Measurements from ENCODE around the gene SLC25A23.
"Not testable (repeated sequence)": the region's sequence is repeated elsewhere in the genome, so short reads cannot be mapped to it uniquely, and the experiment has no call there.

The SLC25A23 gene

DNA sequence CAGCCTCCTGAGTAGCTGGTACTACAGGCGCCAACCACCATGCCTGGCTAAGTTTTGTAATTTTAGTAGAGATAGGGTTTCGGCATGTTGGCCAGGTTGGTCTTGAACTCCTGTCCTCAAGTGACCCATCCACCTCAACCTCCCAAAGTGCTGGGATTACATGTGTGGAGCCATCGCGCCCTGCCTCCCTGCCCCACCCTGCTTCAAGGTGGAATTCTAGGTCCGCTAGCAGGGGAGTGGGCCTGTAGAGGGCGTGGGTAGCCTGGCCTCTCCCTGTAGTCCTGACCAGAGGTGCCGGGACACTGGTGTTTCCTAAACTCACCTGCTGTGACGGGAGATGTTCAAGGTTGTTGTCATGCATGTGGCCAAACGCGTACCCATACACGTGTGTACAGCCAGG, 26.4 kb downstream of the SLC25A23 start:
- no peak overlapping the region for H3K27ac ChIP-seq (ENCODE audit: low read depth, low read length)
- H3K27me3 ChIP-seq (ENCODE audit: control insufficient read depth, insufficient read depth, low read length): peaks cover 4% of the 10 kb centered on the region
- no peaks in the 10 kb centered on the region for H3K9me3 ChIP-seq (ENCODE audit: control insufficient read depth, insufficient read depth, low read length)
- no peaks in the 10 kb centered on the region for H3K36me3 ChIP-seq (ENCODE audit: control insufficient read depth, insufficient read depth, low read length)
- no peak overlapping the region for H3K9ac ChIP-seq (ENCODE audit: low read depth, low read length)
- no peaks in the 10 kb centered on the region for H3K4me1 ChIP-seq (ENCODE audit: control insufficient read depth, insufficient read depth, low read length)
- H3K4me3 ChIP-seq (ENCODE audit: low read depth, low read length): no peak overlapping the region

DNA sequence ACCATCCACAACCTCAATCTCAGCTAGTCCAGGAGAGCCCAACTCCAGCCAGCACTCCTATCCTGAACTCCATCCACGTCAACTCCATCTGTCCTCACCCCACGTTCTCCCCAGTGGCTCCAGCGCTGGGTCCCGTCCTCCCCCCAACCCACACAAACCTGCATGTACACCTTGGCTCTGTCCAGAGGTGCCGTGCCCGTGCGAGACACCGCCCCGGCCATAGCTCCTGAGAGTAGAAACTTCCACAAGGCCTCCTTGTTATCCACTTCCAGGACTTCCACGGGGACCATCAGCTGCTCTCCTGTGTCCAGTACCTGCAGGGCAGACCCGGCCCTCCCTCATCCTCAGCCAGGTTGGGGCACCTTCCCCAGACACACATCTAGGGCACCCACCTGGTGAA, 27.7 kb downstream of the SLC25A23 start:
- peaks cover 4% of the 10 kb centered on the region for H3K27me3 ChIP-seq (ENCODE audit: control insufficient read depth, insufficient read depth, low read length)
- no peaks in the 10 kb centered on the region for H3K9me3 ChIP-seq (ENCODE audit: control insufficient read depth, insufficient read depth, low read length)

DNA sequence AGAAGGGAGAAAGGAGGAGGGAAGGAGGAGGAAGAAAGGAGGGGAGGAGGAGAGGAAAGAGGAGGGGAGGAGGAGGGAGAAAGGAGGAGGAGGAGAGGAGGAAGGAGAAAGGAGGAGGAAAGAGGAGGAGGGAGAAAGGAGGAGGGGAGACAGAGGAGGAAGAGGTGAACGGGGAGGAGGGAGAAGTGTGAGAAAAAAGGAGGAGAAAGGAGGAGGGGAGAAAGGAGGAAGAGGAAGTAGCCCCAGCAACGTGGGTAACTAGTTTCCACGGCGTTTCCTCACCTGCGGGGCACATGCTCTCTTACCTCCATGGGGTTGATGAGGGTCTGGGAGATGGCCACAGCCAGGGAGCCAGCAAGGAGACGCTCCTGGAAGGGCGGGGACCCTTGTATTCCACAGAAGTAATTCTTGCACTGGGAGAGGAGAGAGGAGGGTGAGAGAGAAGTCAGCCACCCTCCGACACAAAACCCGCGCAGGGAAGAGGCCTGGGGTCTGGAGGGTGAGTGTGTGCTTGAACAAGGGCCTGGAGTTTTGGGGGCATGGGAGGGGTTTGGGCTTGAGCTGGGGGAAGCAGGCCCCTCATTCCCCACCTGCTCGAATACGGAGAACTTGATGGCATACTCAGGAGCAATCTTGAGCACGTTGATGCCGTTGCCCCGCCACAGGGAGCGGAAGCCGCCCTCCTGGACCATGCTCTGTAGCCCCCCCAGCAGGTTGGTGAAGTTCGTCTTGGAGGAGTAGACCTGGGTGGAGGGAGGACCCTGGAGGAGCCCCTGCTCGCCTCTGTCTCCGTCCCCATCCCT, 30.0 kb downstream of the SLC25A23 start:
- Histone ChIP-seq H3K4me3 (ENCODE audit: low read depth, low read length) (no peak overlapping the region), H3K36me3 (ENCODE audit: control insufficient read depth, insufficient read depth, low read length) (no peaks in the 10 kb centered on the region), H3K4me1 (ENCODE audit: control insufficient read depth, insufficient read depth, low read length) (no peaks in the 10 kb centered on the region)

More for the DNA sequence above, 27.7 kb downstream of the SLC25A23 start:
- no peak overlapping the region for H3K4me3 ChIP-seq (ENCODE audit: low read depth, low read length)
- no peaks in the 10 kb centered on the region for H3K36me3 ChIP-seq (ENCODE audit: control insufficient read depth, insufficient read depth, low read length)
- H3K9ac ChIP-seq (ENCODE audit: low read depth, low read length): no peak overlapping the region
- H3K27ac ChIP-seq (ENCODE audit: low read depth, low read length): no peak overlapping the region
- H3K4me1 ChIP-seq (ENCODE audit: control insufficient read depth, insufficient read depth, low read length): no peaks in the 10 kb centered on the region

DNA sequence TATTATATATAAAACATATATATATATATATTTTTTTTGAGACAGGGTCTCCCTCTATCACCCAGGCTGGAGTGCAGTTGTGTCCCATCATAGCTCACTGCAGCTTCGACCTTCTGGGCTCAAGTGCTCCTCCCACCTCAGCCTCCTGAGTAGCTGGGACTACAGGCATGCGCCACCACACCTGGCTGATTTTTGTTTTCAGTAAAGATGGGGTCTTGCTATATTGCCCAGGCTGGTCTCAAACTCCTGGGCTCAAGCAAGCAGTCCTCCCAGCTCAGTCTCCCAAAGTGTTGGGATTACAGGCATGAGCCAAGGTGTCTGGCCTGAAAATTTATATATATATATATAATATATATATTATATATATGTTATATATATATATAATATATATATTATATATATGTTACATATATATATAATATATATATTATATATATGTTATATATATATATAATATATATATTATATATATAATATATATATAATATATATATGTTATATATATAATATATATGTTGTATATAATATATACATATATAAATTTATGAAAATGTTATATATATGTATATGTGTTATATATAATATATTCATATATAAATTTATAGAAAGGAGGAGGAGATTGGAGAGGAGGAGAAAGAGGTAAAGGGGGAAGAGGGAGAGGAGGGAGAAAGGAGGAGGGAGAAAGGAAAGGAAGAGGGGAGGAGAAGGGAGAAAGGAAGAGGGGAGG, 30.7 kb downstream of the SLC25A23 start:
- H3K27me3 ChIP-seq (ENCODE audit: control insufficient read depth, insufficient read depth, low read length): not testable (repeated sequence)

More for the DNA sequence above, 30.0 kb downstream of the SLC25A23 start:
- Histone ChIP-seq H3K9me3 (ENCODE audit: control insufficient read depth, insufficient read depth, low read length) (peaks cover 4% of the 10 kb centered on the region; the same call in 1 of the 2 replicates), H3K27me3 (ENCODE audit: control insufficient read depth, insufficient read depth, low read length) (peaks cover 4% of the 10 kb centered on the region), H3K27ac (ENCODE audit: low read depth, low read length) (no peak overlapping the region), H3K9ac (ENCODE audit: low read depth, low read length) (no peak overlapping the region)

DNA sequence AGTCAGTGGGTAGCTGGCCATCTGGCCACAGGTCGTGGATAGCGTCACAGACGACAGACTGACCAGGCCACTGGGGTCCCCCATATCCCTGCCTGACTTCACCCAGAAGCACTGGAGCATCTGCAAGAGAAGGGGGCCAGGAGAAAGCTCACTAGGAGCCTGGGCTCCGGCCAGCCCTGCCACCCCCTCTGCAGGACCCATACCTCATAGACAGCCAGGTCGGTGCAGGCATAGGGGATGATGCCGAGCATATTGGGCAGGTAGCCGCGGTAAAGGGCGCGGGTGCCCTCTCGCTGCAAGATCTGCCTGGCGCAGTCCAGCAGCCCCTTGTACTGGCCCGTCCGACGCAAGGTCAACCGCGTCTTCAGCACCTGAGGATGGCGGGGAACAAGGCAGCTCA, 32.5 kb downstream of the SLC25A23 start:
- H3K4me3 ChIP-seq (ENCODE audit: low read depth, low read length): no peak overlapping the region
- H3K36me3 ChIP-seq (ENCODE audit: control insufficient read depth, insufficient read depth, low read length): peaks cover 8% of the 10 kb centered on the region
- no peak overlapping the region for H3K27ac ChIP-seq (ENCODE audit: low read depth, low read length)
- peaks cover 4% of the 10 kb centered on the region for H3K27me3 ChIP-seq (ENCODE audit: control insufficient read depth, insufficient read depth, low read length)
- H3K9ac ChIP-seq (ENCODE audit: low read depth, low read length): no peak overlapping the region
- peaks cover 4% of the 10 kb centered on the region; the same call in 1 of the 2 replicates for H3K9me3 ChIP-seq (ENCODE audit: control insufficient read depth, insufficient read depth, low read length)
- no peaks in the 10 kb centered on the region for H3K4me1 ChIP-seq (ENCODE audit: control insufficient read depth, insufficient read depth, low read length)

More for the DNA sequence above, 30.7 kb downstream of the SLC25A23 start:
- H3K36me3 ChIP-seq (ENCODE audit: control insufficient read depth, insufficient read depth, low read length); H3K27ac ChIP-seq (ENCODE audit: low read depth, low read length); H3K4me3 ChIP-seq (ENCODE audit: low read depth, low read length); H3K9me3 ChIP-seq (ENCODE audit: control insufficient read depth, insufficient read depth, low read length); H3K9ac ChIP-seq (ENCODE audit: low read depth, low read length); H3K4me1 ChIP-seq (ENCODE audit: control insufficient read depth, insufficient read depth, low read length): not testable (repeated sequence)

DNA sequence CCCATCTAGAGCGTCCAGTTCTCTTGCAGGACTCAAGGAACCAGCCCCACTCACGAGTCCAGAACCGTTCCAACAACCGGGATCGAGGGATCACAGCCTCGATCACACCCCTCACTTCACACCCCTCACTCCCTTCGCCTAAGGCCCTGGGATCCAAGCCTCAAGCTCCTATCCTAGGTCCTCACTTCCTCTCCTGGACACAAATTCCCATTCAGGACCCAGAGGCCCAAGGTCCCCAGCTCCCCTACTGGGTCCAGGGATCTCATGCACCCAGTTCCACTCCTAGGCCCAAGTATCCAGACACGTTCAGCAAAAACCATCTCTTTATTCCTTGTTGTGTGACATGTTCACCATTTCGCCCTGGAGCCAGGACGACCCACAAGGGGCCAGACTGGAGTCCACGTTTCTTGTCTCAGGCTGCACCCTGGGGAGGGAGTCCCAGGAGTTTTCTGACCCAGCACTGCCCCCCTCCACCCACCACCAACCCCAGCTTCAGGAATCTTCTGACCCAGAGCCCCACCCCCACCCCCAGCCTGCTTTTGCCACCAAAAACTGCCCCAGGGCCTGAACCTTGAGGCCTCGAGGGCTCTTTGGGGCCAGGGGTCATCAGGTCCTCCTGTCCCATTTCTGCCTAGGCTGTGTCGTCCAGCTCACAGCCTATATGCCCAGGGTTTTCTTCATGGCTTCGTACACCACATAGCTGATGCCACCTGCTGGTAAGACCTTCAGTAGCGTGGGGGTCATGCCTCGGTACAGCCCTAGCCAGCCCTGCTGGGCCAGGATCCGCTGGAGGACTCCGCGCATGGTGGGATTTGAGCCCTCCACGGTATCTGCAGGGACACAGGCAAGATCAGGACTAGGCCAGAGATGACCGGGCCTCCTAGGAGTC, 33.6 kb downstream of the SLC25A23 start:
- Histone ChIP-seq H3K9me3 (ENCODE audit: control insufficient read depth, insufficient read depth, low read length) (peaks cover 4% of the 10 kb centered on the region; the same call in 1 of the 2 replicates), H3K27ac (ENCODE audit: low read depth, low read length) (no peak overlapping the region), H3K4me1 (ENCODE audit: control insufficient read depth, insufficient read depth, low read length) (no peaks in the 10 kb centered on the region), H3K4me3 (ENCODE audit: low read depth, low read length) (0 out of 2 replicates have a peak overlapping the region, but pooled peaks have one; percentile 4), H3K36me3 (ENCODE audit: control insufficient read depth, insufficient read depth, low read length) (peaks cover 19% of the 10 kb centered on the region), H3K9ac (ENCODE audit: low read depth, low read length) (no peak overlapping the region), H3K27me3 (ENCODE audit: control insufficient read depth, insufficient read depth, low read length) (peaks cover 4% of the 10 kb centered on the region)

DNA sequence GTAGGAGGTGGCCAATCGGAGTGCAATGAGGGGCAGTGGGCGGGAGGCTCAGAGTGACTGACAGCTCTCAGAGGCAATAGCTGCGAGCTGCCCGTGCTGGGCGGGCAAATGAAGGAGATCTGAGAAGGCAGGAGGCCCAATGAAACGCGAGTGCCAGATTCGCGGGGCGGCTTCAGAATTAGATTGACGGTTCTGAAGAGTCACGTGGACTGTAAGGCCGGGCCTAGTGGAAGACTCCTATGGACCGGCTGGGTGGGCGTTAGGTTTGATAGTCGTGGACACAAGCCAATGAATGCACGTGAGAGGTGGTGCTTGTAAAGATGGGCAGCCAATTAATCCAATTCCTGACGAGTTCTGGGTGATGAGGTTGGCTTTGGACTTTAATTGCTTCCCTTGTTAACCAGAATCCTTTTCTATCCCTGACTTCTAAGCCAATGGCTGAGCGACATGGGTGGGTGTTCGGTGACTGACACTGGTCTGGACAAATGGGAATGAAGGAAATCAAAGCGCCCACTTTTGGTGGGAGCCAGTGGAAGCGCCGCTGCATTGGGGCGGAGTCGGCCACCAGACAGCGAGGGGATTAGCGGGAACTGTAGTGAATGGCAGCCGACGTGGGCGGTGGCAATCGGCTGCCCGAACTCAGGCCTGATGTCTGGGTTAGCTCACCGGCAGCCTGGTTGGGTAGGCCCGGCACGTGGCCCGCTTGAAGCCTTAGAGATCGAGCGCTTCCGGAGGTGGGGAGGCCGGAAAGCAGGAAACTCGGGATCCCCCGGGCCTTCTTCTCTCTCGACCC, 34.5 kb downstream of the SLC25A23 start:
- H3K4me1 ChIP-seq (ENCODE audit: control insufficient read depth, insufficient read depth, low read length): no peaks in the 10 kb centered on the region
- 0 out of 2 replicates have a peak overlapping the region, but pooled peaks have one; percentile 4 for H3K4me3 ChIP-seq (ENCODE audit: low read depth, low read length)
- no peak overlapping the region for H3K27ac ChIP-seq (ENCODE audit: low read depth, low read length)
- peaks cover 4% of the 10 kb centered on the region; the same call in 1 of the 2 replicates for H3K9me3 ChIP-seq (ENCODE audit: control insufficient read depth, insufficient read depth, low read length)
- H3K27me3 ChIP-seq (ENCODE audit: control insufficient read depth, insufficient read depth, low read length): peaks cover 4% of the 10 kb centered on the region
- peaks cover 28% of the 10 kb centered on the region for H3K36me3 ChIP-seq (ENCODE audit: control insufficient read depth, insufficient read depth, low read length)
- H3K9ac ChIP-seq (ENCODE audit: low read depth, low read length): no peak overlapping the region

DNA sequence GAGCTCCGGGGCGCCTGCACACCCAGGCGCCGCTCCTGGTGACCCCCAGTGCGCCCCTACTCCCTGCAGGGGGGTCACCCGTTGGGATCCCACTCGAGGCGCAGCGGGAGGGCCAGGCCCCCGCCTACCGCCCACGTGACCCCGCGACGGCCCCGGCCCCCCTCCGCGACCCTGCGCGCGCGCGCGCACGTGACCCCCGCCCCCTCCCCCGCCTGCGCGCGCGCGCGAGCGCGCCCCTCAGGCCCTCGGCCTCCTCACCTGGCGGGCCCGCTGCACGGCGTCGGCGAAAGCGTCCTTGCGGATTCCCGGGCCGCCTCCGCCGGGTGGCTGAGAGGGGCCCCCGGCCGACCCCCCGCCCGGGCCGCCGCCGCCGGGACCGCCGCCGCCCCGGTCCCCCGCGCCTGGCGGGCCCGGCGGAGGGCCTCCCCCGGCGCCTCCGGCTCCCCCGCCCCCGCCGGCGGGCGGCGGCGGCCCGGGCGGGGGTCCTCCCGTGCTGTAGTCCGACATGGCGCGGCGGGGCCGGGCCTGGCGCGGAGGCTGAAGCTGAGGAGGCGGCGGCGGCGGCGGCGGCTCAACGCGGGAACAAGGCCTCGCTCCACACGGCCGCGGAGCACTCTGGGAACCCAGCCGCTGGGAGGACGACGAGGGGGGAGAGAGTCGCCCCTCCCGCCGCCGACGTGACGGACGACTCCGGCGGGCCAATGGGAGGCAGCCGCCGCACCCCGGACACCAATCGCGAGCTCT, 35.2 kb downstream of the SLC25A23 start, which contains the start of gene KHSRP:
TSS of gene KHSRP (minus strand) at position 617 of the 744 bp plus-strand sequence. CDS start at position 507, 110 bp downstream.
- peak within 1 kb of the TSS; percentile 79 for H3K27ac ChIP-seq (ENCODE audit: low read depth, low read length)

DNA sequence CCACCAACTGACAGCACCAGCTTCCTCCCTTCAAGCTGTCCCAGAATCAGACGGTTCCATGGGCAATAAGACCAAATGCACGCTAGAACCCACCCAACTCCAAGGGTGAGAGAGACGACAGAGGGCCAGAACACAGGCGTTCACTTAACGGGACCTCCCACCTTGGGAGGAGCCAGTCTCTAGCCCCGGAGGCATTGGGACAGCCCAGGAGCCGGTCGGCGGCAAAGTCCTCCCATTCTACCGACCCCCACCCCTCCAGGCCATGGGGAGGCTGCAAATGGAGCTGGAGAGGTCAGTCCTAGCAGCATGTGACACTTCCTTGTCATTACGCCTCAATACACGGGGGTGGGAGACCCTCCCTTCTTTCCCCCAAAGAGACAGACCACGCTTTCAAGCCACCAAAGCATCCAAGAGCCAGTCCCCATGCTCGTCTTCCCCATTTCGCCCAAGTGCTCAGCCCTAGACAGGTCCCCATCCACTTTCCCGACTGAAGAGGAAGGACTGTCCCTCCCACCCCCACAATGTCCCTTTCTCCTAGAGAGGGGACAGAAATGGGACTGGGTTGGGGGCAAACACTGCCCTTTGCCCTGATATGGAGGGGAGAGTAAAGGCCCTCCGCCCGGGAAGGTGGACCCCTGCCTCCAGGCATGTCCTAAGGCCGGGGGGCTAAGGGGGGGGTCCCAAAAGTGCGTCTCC, 35.9 kb downstream of the SLC25A23 start:
- Histone ChIP-seq H3K9ac (ENCODE audit: low read depth, low read length) (peak overlapping the region; percentile 65), H3K9me3 (ENCODE audit: control insufficient read depth, insufficient read depth, low read length) (peaks cover 4% of the 10 kb centered on the region; the same call in 1 of the 2 replicates), H3K27me3 (ENCODE audit: control insufficient read depth, insufficient read depth, low read length) (no peaks in the 10 kb centered on the region), H3K36me3 (ENCODE audit: control insufficient read depth, insufficient read depth, low read length) (peaks cover 42% of the 10 kb centered on the region), H3K4me3 (ENCODE audit: low read depth, low read length) (peak overlapping the region; percentile 91), H3K4me1 (ENCODE audit: control insufficient read depth, insufficient read depth, low read length) (no peaks in the 10 kb centered on the region), H3K27ac (ENCODE audit: low read depth, low read length) (peak overlapping the region; percentile 79)

More for the DNA sequence above, 35.2 kb downstream of the SLC25A23 start, which contains the start of gene KHSRP:
- Histone ChIP-seq H3K27me3 (ENCODE audit: control insufficient read depth, insufficient read depth, low read length) (peaks cover 1% of the 10 kb centered on the region), H3K9ac (ENCODE audit: low read depth, low read length) (peak within 1 kb of the TSS; percentile 65), H3K9me3 (ENCODE audit: control insufficient read depth, insufficient read depth, low read length) (peaks cover 4% of the 10 kb centered on the region; the same call in 1 of the 2 replicates), H3K4me3 (ENCODE audit: low read depth, low read length) (peak within 1 kb of the TSS; percentile 91), H3K4me1 (ENCODE audit: control insufficient read depth, insufficient read depth, low read length) (no peaks in the 10 kb centered on the region), H3K36me3 (ENCODE audit: control insufficient read depth, insufficient read depth, low read length) (peaks cover 35% of the 10 kb centered on the region)

Data from HUES48 (cell line).